IMR-90 (cell line): ENCODE results near the gene SYP. TPM values are rescaled to one million over a fixed set of nuclear protein-coding genes. Genes with fewer than 3 reads are reported as not detected.

Experiments used
- ATAC-seq: fragments of 200-7000 bp; cut with Tn5 transposase; 2 replicates; pipeline ENCODE4 v1.9.1; 2020; ENCODE audit warnings: low read depth, mild to moderate bottlenecking, moderate library complexity
- BruUV-seq: library from RNA; stranded (reverse); fragments of 400-500 nt; replicated peaks from 2 replicates; lab custom pipeline; 2021; lab: Mats Ljungman, UMichigan
- CTCF ChIA-PET: fragments of 300-600 bp; formaldehyde crosslinking; extraction: SDS; loops from one replicate; lab custom pipeline; 2021; ENCODE audit warnings: antibody characterized with exemption; lab: Yijun Ruan, JAX
- POLR2A ChIA-PET: fragments of 300-600 bp; sonication (Branson Sonifier 250); formaldehyde crosslinking; loops from one replicate; lab custom pipeline; 2022; ENCODE audit warnings: antibody characterized with exemption; ENCODE audit not compliant: unreplicated experiment; lab: Charles Lee
- DNase-seq: peaks from one replicate; pipeline ENCODE4 v3.0.0; 2013
- H2AFZ ChIP-seq: replicated peaks from 2 replicates; pipeline ENCODE3; 2013; ENCODE audit warnings: low read length, mild to moderate bottlenecking; ENCODE audit not compliant: poor library complexity
- H2AK5ac ChIP-seq: 2 replicates; pipeline ENCODE4 v1.6.1; 2013; ENCODE audit warnings: low read depth, low read length, inconsistent platforms
- H2AK9ac ChIP-seq: replicated peaks from 2 replicates; pipeline ENCODE3; 2013; ENCODE audit warnings: mild to moderate bottlenecking, low read depth, low read length, moderate library complexity; ENCODE audit not compliant: poor library complexity
- H2BK120ac ChIP-seq: 2 replicates; pipeline ENCODE4 v1.6.1; 2013; ENCODE audit warnings: low read depth, low read length, inconsistent platforms
- H2BK15ac ChIP-seq: 3 replicates; pipeline ENCODE4 v1.6.1; 2013; ENCODE audit warnings: low read depth, low read length, inconsistent platforms
- H2BK20ac ChIP-seq: 2 replicates; pipeline ENCODE4 v1.6.1; 2013; ENCODE audit warnings: low read depth, mild to moderate bottlenecking, inconsistent platforms, low read length, moderate library complexity
- H2BK5ac ChIP-seq: 2 replicates; pipeline ENCODE4 v1.6.1; 2013; ENCODE audit warnings: mild to moderate bottlenecking, low read depth, low read length, inconsistent platforms; ENCODE audit not compliant: poor library complexity, severe bottlenecking
- H3K14ac ChIP-seq: replicated peaks from 2 replicates; pipeline ENCODE4 v1.6.1; 2013; ENCODE audit warnings: low read depth, low read length, inconsistent platforms
- H3K18ac ChIP-seq: 2 replicates; pipeline ENCODE4 v1.6.1; 2013; ENCODE audit warnings: low read depth, low read length, control low read depth
- H3K23ac ChIP-seq: 2 replicates; pipeline ENCODE4 v1.6.1; 2013; ENCODE audit warnings: low read depth, low read length, inconsistent platforms
- H3K27ac ChIP-seq: 2 replicates; pipeline ENCODE4 v1.5.1; 2013; ENCODE audit warnings: mild to moderate bottlenecking, control low read depth, low read length; ENCODE audit not compliant: insufficient read depth
- H3K27me3 ChIP-seq: 2 replicates; pipeline ENCODE4 v1.6.1; 2013; ENCODE audit warnings: low read length; ENCODE audit not compliant: control insufficient read depth, insufficient read depth
- H3K36me3 ChIP-seq: 2 replicates; pipeline ENCODE4 v1.6.1; 2013; ENCODE audit warnings: low read length, mixed read lengths; ENCODE audit not compliant: control insufficient read depth, insufficient read depth
- H3K4ac ChIP-seq: 2 replicates; pipeline ENCODE4 v1.6.1; 2013; ENCODE audit warnings: low read depth, low read length, inconsistent platforms
- H3K4me1 ChIP-seq: 2 replicates; pipeline ENCODE4 v1.6.1; 2013; ENCODE audit warnings: low read length, mixed read lengths; ENCODE audit not compliant: control insufficient read depth, insufficient read depth
- H3K4me2 ChIP-seq: 2 replicates; pipeline ENCODE4 v1.6.1; 2013; ENCODE audit warnings: low read depth, mild to moderate bottlenecking, control low read depth, low read length, moderate library complexity
- H3K4me3 ChIP-seq: 2 replicates; pipeline ENCODE4 v1.5.1; 2013; ENCODE audit warnings: low read depth, mild to moderate bottlenecking, control low read depth, low read length, moderate library complexity; ENCODE audit not compliant: insufficient read depth
- H3K56ac ChIP-seq: 2 replicates; pipeline ENCODE4 v1.6.1; 2013; ENCODE audit warnings: low read length, inconsistent platforms; ENCODE audit not compliant: insufficient read depth; ENCODE audit errors: extremely low read depth
- H3K79me1 ChIP-seq, 2 experiments: 2 replicates each; pipeline ENCODE4 v1.6.1; 2013; ENCODE audit warnings: low read length in 2 of 2, inconsistent platforms in 1 of 2, low read depth in 1 of 2
- H3K9ac ChIP-seq: 2 replicates; pipeline ENCODE4 v1.6.1; 2013; ENCODE audit warnings: low read depth, low read length, control low read depth
- H3K9me1 ChIP-seq: 2 replicates; pipeline ENCODE4 v1.6.1; 2013; ENCODE audit warnings: low read length, inconsistent platforms; ENCODE audit not compliant: insufficient read depth
- H3K9me3 ChIP-seq: 2 replicates; pipeline ENCODE4 v1.6.1; 2013; ENCODE audit warnings: low read length; ENCODE audit not compliant: control insufficient read depth, insufficient read depth
- H4K20me1 ChIP-seq: 2 replicates; pipeline ENCODE4 v1.6.1; 2013; ENCODE audit warnings: low read length, inconsistent platforms; ENCODE audit not compliant: insufficient read depth
- H4K5ac ChIP-seq: 2 replicates; pipeline ENCODE4 v1.6.1; 2013; ENCODE audit warnings: mild to moderate bottlenecking, low read depth, low read length, control low read depth
- H4K8ac ChIP-seq, 2 experiments: 2 replicates each; pipeline ENCODE4 v1.6.1; 2013; ENCODE audit warnings: low read depth in 2 of 2, low read length in 2 of 2, control low read depth in 1 of 2, inconsistent platforms in 1 of 2
- H4K91ac ChIP-seq: 2 replicates; pipeline ENCODE4 v1.6.1; 2013; ENCODE audit warnings: low read depth, low read length, inconsistent platforms; ENCODE audit not compliant: insufficient read depth
- BHLHE40 ChIP-seq: fragments of 150-350 bp; IDR thresholded peaks from 2 replicates; pipeline ENCODE4 v1.6.1; 2016; ENCODE audit warnings: mild to moderate bottlenecking, low read depth, low read length
- CHD1 ChIP-seq: IDR thresholded peaks from 2 replicates; pipeline ENCODE4 v1.6.1; 2012; ENCODE audit warnings: low read depth, low read length, improper control_type of control experiment
- CTCF ChIP-seq: conservative IDR thresholded peaks from 2 replicates; pipeline ENCODE4 v1.5.1; 2012; ENCODE audit warnings: mild to moderate bottlenecking, low read depth, low read length, improper control_type of control experiment
- FOS ChIP-seq: fragments of 150-350 bp; IDR thresholded peaks from 2 replicates; pipeline ENCODE4 v1.6.1; 2016; ENCODE audit warnings: low read depth, low read length
- MAZ ChIP-seq: IDR thresholded peaks from 2 replicates; pipeline ENCODE4 v1.6.1; 2012; ENCODE audit warnings: low read depth, mild to moderate bottlenecking, low read length, improper control_type of control experiment, moderate library complexity, borderline replicate concordance
- MXI1 ChIP-seq: IDR thresholded peaks from 2 replicates; pipeline ENCODE4 v1.6.1; 2012; ENCODE audit warnings: low read depth, mild to moderate bottlenecking, low read length, moderate library complexity, borderline replicate concordance
- SMC3 ChIP-seq: fragments of 150-350 bp; IDR thresholded peaks from 2 replicates; pipeline ENCODE4 v1.6.1; 2016; ENCODE audit warnings: low read depth, mild to moderate bottlenecking, antibody characterized with exemption, low read length, moderate library complexity
- WGBS, 2 experiments: methylation state at CpG; one replicate each; pipeline versions ENCODE4 v1.1.5 to v1.1.7; 2013; ENCODE audit warnings: missing lambda C conversion rate in 2 of 2; ENCODE audit not compliant: insufficient read length in 1 of 2; ENCODE audit errors: extremely low coverage in 2 of 2; 5-methylcytosine and 5-hydroxymethylcytosine counted together
- dilution Hi-C: fragments of 300-500 bp; cut with HindIII; formaldehyde crosslinking; loops from one replicate; pipeline ENCODE4 v1.14.3; 2018; ENCODE audit warnings: low sequenced_read_pairs; ENCODE audit not compliant: unreplicated experiment
- in situ Hi-C: fragments of 300-500 bp; cut with MboI; formaldehyde crosslinking; loops from 3 replicates; pipeline ENCODE4 v1.14.3; 2019; ENCODE audit warnings: low sequenced_read_pairs, inconsistent platforms, mixed read lengths
- intact Hi-C: fragments of 100-400 bp; cut with micrococcal nuclease; formaldehyde crosslinking; loops from 2 replicates; pipeline ENCODE4 v1.10.0; 2022
- polyA plus RNA-seq, 3 experiments: library from polyadenylated mRNA; depleted of rRNA; stranded (reverse); fragments of >200 nt; gene quantifications; 2 replicates each; pipeline ENCODE4 v1.2.3, GENCODE V29; 2012; ENCODE audit warnings: low replicate concordance in 1 of 3
- total RNA-seq: library from RNA; depleted of rRNA; stranded (reverse); fragments of >200 nt; gene quantifications from 2 replicates; pipeline ENCODE4 v1.2.3, GENCODE V29; 2012

SYP gene
- total and polyA plus RNA-seq, 2 of the 4 experiments (the other 2 are of a cell fraction), result under 0.01 to 0.05 TPM

- Histone ChIP-seq H3K14ac (no peak overlapping the region), H3K56ac (no peak overlapping the region), H3K18ac (no peak overlapping the region), H3K36me3 (no peaks in the 10 kb centered on the region), H3K4me1 (no peaks in the 10 kb centered on the region), H3K4me3 (no peak overlapping the region), H2AK5ac (no peak overlapping the region), H3K4ac (no peak overlapping the region), H3K79me1 (no peaks in the 10 kb centered on the region), H4K5ac (no peak overlapping the region), H2BK5ac (no peak overlapping the region), H4K91ac (no peak overlapping the region), H2BK120ac (no peak overlapping the region), H3K4me2 (no peak overlapping the region), H2BK15ac (no peak overlapping the region), H3K9me3 (no peaks in the 10 kb centered on the region), H2BK20ac (no peak overlapping the region), H4K20me1 (no peaks in the 10 kb centered on the region), H3K27me3 (peaks cover 13% of the 10 kb centered on the region), H2AFZ (no peak overlapping the region), H3K27ac (no peak overlapping the region), H3K23ac (no peak overlapping the region), H4K8ac (no peak overlapping the region), H3K9ac (no peak overlapping the region), H3K9me1 (no peaks in the 10 kb centered on the region), H2AK9ac (no peak overlapping the region)
- no peak for DNase-seq
- WGBS, 2 experiments, result no CpG with 5 or more reads among the region's 13 CpGs
- ChIA-PET POLR2A (no interaction called here), CTCF (no interaction called here)
- ATAC-seq, result no peak
- in situ Hi-C loops (no loop called here), dilution Hi-C loops (no loop called here), intact Hi-C loops (no loop called here)
- no TSS peak for BruUV-seq
- TF ChIP-seq MXI1, result no peak
- TF ChIP-seq SMC3, result no peak
- TF ChIP-seq FOS, result no peak
- TF ChIP-seq CTCF, result no peak
- TF ChIP-seq CHD1, result no peak
- TF ChIP-seq MAZ, result no peak
- no peak for TF ChIP-seq BHLHE40
These were observed 5.5 kb upstream of the SYP start for GRCh38 chrX:49205443-49205842.
